A549 (cell line): ENCODE data around the gene NGDN. TPM values are rescaled to one million over a fixed set of nuclear protein-coding genes. Genes with fewer than 3 reads are reported as not detected.

ENCODE experiments used
- ATAC-seq, 2 experiments: fragments of 200-7000 bp in 1 of 2; fragments of >200 bp in 1 of 2; cut with Nextera tagmentation in 1 of 2; cut with Tn5 transposase in 1 of 2; 3 replicates each; pipeline versions ENCODE4 v1.8.0 to v1.9.1; 2018 to 2020; ENCODE audit warnings: mild to moderate bottlenecking in 1 of 2, moderate library complexity in 1 of 2
- CTCF ChIA-PET: fragments of 300-600 bp; sonication (Branson Sonifier 250); formaldehyde crosslinking; extraction: SDS; loops from one replicate; lab custom pipeline; 2021; ENCODE audit warnings: antibody characterized with exemption, inconsistent platforms; lab: Yijun Ruan, JAX
- POLR2A ChIA-PET: fragments of 350-600 bp; formaldehyde crosslinking; extraction: SDS; loops from one replicate; lab custom pipeline; 2021; ENCODE audit warnings: antibody characterized with exemption, inconsistent platforms; lab: Yijun Ruan, JAX
- DNase-seq, 2 experiments: peaks; one replicate each; pipeline versions ENCODE4 v3.0.0 to v3.0.0-alpha.2; 2011 to 2016; ENCODE audit warnings: low read depth in 1 of 2, low spot score in 1 of 2
- FAIRE-seq: peaks from 2 replicates; lab custom pipeline; 2011; peaks lifted over from hg19 to GRCh38; lab: Jason Lieb, UNC
- H3K27ac ChIP-seq, 2 experiments: fragments of >200 bp; sonication (Bioruptor Twin); formaldehyde crosslinking; 3 replicates each; pipeline ENCODE4 v1.5.1; 2016 to 2017
- H3K4me1 ChIP-seq: fragments of >200 bp; sonication (Bioruptor Twin); formaldehyde crosslinking; 3 replicates; pipeline ENCODE4 v1.6.1; 2016
- H3K4me2 ChIP-seq: fragments of >200 bp; sonication (Bioruptor Twin); formaldehyde crosslinking; 3 replicates; pipeline ENCODE4 v1.6.1; 2016
- H3K4me3 ChIP-seq: fragments of >200 bp; sonication (Bioruptor Twin); formaldehyde crosslinking; 3 replicates; pipeline ENCODE4 v1.5.1; 2016
- H3K9me3 ChIP-seq: fragments of >200 bp; sonication (Bioruptor Twin); formaldehyde crosslinking; 3 replicates; pipeline ENCODE4 v1.6.1; 2016
- CBX8 ChIP-seq: fragments of 200-600 bp; sonication (generic); IDR thresholded peaks from 2 replicates; pipeline ENCODE4 v1.6.1; 2016
- CEBPB ChIP-seq, 2 experiments: fragments of >200 bp in 1 of 2; sonication (Bioruptor Twin) in 1 of 2; formaldehyde crosslinking in 1 of 2; IDR thresholded peaks; 2 replicates each; pipeline ENCODE4 v1.6.1; 2012 to 2016
- EHF ChIP-seq: fragments of 250-450 bp; sonication (Bioruptor Pico); IDR thresholded peaks from 2 replicates; pipeline ENCODE4 v1.5.0; 2020; ENCODE audit warnings: mild to moderate bottlenecking
- EHMT2 ChIP-seq: fragments of 200-600 bp; sonication (generic); IDR thresholded peaks from 2 replicates; pipeline ENCODE4 v1.6.1; 2016; ENCODE audit warnings: antibody characterized with exemption, low read depth, mild to moderate bottlenecking, moderate library complexity
- FOXS1 ChIP-seq: fragments of 250-450 bp; sonication (Bioruptor Pico); IDR thresholded peaks from 2 replicates; pipeline ENCODE4 v1.5.0; 2020; ENCODE audit warnings: mild to moderate bottlenecking, moderate library complexity
- HDAC2 ChIP-seq: fragments of 200-600 bp; sonication (generic); IDR thresholded peaks from 2 replicates; pipeline ENCODE4 v1.6.1; 2016
- HEYL ChIP-seq: fragments of 250-450 bp; sonication (Bioruptor Pico); IDR thresholded peaks from 2 replicates; pipeline ENCODE4 v1.8.0; 2021; ENCODE audit warnings: mild to moderate bottlenecking, moderate library complexity
- HOXA7 ChIP-seq: fragments of 250-450 bp; sonication (Bioruptor Pico); IDR thresholded peaks from 2 replicates; pipeline ENCODE4 v1.5.0; 2020; ENCODE audit warnings: mild to moderate bottlenecking, moderate library complexity
- JUN ChIP-seq, 2 experiments: fragments of >200 bp; sonication (Bioruptor Twin); formaldehyde crosslinking; IDR thresholded peaks; 2 replicates in 1 of 2; 3 replicates in 1 of 2; pipeline ENCODE4 v1.6.1; 2016 to 2017
- MAFK ChIP-seq: fragments of 450-650 bp; IDR thresholded peaks from 2 replicates; pipeline ENCODE4 v1.6.1; 2014; ENCODE audit not compliant: partially characterized antibody
- MAZ ChIP-seq: fragments of 150-350 bp; IDR thresholded peaks from 2 replicates; pipeline ENCODE4 v1.6.1; 2014; ENCODE audit warnings: antibody characterized with exemption, low read depth, low read length, borderline replicate concordance
- NFE2L2 ChIP-seq: fragments of 150-350 bp; conservative IDR thresholded peaks from 2 replicates; pipeline ENCODE4 v1.6.1; 2014; ENCODE audit warnings: low read length
- POLR2AphosphoS2 ChIP-seq: conservative IDR thresholded peaks from 2 replicates; pipeline ENCODE4 v1.6.1; 2012; ENCODE audit warnings: low read length, improper control_type of control experiment, inconsistent platforms
- RAD21 ChIP-seq, 2 experiments: fragments of >200 bp in 1 of 2; sonication (Bioruptor Twin) in 1 of 2; formaldehyde crosslinking in 1 of 2; IDR thresholded peaks in 1 of 2; conservative IDR thresholded peaks in 1 of 2; 2 replicates in 1 of 2; 3 replicates in 1 of 2; pipeline ENCODE4 v1.6.1; 2012 to 2018; ENCODE audit warnings: inconsistent platforms in 1 of 2
- SMC3 ChIP-seq: fragments of >200 bp; sonication (Bioruptor Twin); formaldehyde crosslinking; IDR thresholded peaks from 3 replicates; pipeline ENCODE4 v1.6.1; 2018; ENCODE audit warnings: inconsistent platforms
- SREBF2 ChIP-seq: fragments of 450-650 bp; IDR thresholded peaks from 2 replicates; pipeline ENCODE4 v1.6.1; 2014; ENCODE audit warnings: mild to moderate bottlenecking, moderate library complexity
- TFCP2L1 ChIP-seq: fragments of 250-450 bp; sonication (Bioruptor Pico); IDR thresholded peaks from 2 replicates; pipeline ENCODE4 v1.5.0; 2021; ENCODE audit warnings: mild to moderate bottlenecking
- ZC3H11A ChIP-seq: fragments of 450-650 bp; IDR thresholded peaks from 2 replicates; pipeline ENCODE4 v1.6.1; 2014; ENCODE audit warnings: antibody characterized with exemption, mild to moderate bottlenecking
- ZNF302 ChIP-seq: fragments of 250-450 bp; sonication (Bioruptor Pico); IDR thresholded peaks from 2 replicates; pipeline ENCODE4 v1.9.0; 2021; ENCODE audit warnings: inconsistent platforms, mild to moderate bottlenecking, moderate library complexity
- ZSCAN20 ChIP-seq: fragments of 250-450 bp; sonication (Bioruptor Pico); IDR thresholded peaks from 2 replicates; pipeline ENCODE4 v1.8.0; 2022; ENCODE audit warnings: mild to moderate bottlenecking, moderate library complexity
- WGBS: methylation state at CpG from one replicate; pipeline ENCODE4 v1.1.6; 2017; ENCODE audit errors: missing lambda C conversion rate; 5-methylcytosine and 5-hydroxymethylcytosine counted together
- polyA plus RNA-seq, 4 experiments: library from polyadenylated mRNA; depleted of rRNA in 3 of 4; stranded (reverse); fragments of >200 nt; fragmentation: RNase III in 1 of 4; extraction: RNeasy Plus Mini Kit Qiagen cat#74134 plus additional on column Dnase treatment in 1 of 4; gene quantifications; 2 replicates in 3 of 4; 3 replicates in 1 of 4; pipeline ENCODE4 v1.2.3, GENCODE V29; 2011 to 2017
- TF ChIP-seq, protein P1 (sequence below): IDR thresholded peaks from 2 replicates; pipeline ENCODE4 v1.6.1; 2012
- TF ChIP-seq, protein P2 (sequence below): IDR thresholded peaks from 2 replicates; pipeline ENCODE4 v1.6.1; 2012; ENCODE audit warnings: low read depth, borderline replicate concordance
- TF ChIP-seq, protein P3 (sequence below): fragments of 450-650 bp; IDR thresholded peaks from 2 replicates; pipeline ENCODE4 v1.6.1; 2014; ENCODE audit warnings: antibody characterized with exemption
- TF ChIP-seq, protein P4 (sequence below): fragments of 250-450 bp; sonication (Bioruptor Pico); IDR thresholded peaks from 2 replicates; pipeline ENCODE4 v1.5.0; 2021; ENCODE audit warnings: mild to moderate bottlenecking, moderate library complexity, borderline replicate concordance
- TF ChIP-seq, protein P5 (sequence below): fragments of >200 bp; sonication (Bioruptor Twin); formaldehyde crosslinking; IDR thresholded peaks from 2 replicates; pipeline ENCODE4 v1.6.1; 2016

The NGDN gene
- polyA plus RNA-seq, 2 of the 4 experiments (the other 2 are of a cell fraction): 62.9 to 108 TPM

DNA sequence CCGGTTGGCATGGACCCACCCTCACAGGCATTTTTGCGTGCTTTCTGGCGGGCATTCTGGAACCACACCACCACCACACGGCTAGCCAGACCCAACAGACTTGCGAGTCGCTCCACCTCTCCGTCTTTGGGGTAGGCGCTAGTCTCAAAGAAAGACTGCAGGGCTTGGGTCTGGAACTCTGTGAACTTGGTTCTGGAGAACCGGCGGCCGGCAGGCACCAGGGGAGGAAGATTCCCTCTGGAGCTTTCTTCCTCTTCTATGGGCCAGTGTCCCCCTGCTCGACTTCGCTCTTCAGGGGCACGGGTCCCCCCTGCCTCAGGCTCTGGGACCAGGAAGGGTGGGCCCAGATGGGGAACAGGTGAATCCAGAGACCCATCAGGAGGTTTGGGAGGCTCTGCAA, 55.5 kb downstream of the NGDN start:
- Histone ChIP-seq H3K4me2 (no peak overlapping the region), H3K4me3 (no peak overlapping the region), H3K9me3 (no peaks in the 10 kb centered on the region), H3K4me1 (no peaks in the 10 kb centered on the region), H3K27ac (no peak overlapping the region)
- DNase-seq (no peak), FAIRE-seq (no peak), ATAC-seq (no peak)
- WGBS: 88% methylated on average over 14 of the region's 14 CpGs
- ChIA-PET POLR2A (no interaction called here), CTCF (no interaction called here)
- TF ChIP-seq CBX8 (no peak), ZNF302 (CRISPR knock-in tag) (no peak), EHMT2 (no peak), JUN (IDR thresholded peaks at IDR 0.05) (no peak), POLR2AphosphoS2 (no peak), HEYL (CRISPR knock-in tag) (no peak), MAFK (no peak)
- TF ChIP-seq, protein P1, sequence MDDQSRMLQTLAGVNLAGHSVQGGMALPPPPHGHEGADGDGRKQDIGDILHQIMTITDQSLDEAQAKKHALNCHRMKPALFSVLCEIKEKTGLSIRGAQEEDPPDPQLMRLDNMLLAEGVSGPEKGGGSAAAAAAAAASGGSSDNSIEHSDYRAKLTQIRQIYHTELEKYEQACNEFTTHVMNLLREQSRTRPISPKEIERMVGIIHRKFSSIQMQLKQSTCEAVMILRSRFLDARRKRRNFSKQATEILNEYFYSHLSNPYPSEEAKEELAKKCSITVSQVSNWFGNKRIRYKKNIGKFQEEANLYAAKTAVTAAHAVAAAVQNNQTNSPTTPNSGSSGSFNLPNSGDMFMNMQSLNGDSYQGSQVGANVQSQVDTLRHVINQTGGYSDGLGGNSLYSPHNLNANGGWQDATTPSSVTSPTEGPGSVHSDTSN: no peak
- TF ChIP-seq, protein P2, sequence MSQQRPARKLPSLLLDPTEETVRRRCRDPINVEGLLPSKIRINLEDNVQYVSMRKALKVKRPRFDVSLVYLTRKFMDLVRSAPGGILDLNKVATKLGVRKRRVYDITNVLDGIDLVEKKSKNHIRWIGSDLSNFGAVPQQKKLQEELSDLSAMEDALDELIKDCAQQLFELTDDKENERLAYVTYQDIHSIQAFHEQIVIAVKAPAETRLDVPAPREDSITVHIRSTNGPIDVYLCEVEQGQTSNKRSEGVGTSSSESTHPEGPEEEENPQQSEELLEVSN: no peak

DNA sequence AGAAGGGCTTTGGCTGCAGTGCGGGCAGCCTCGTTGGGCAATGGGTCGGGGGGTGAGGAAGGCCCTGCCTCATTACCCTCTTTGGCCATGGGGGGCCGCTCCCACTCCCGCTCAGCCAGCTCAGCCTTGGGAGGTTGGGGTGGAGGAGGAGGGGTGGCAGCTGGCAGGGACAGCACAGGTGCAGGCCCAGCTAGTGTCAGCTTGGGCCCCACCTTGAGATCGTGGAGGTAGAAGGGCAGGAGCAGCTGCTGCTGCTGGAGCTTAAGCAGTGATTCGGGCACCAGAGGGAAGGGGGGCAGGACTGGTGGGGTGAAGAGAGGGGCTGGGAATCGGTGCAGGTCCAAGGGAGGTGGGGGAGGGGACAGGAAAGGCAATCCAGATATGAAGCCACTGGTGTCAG, 56.1 kb downstream of the NGDN start:
- Histone ChIP-seq H3K4me1 (no peaks in the 10 kb centered on the region), H3K9me3 (no peaks in the 10 kb centered on the region)
- CTCF ChIA-PET: interaction anchor here (1.3 kb wide), 1 partner anchor 13 kb away, joined by 4 read pairs; no protein-coding TSS in a partner anchor

More for the DNA sequence above, 56.1 kb downstream of the NGDN start:
- H3K4me2 ChIP-seq: no peak overlapping the region
- POLR2A ChIA-PET: no interaction called here
- DNase-seq: no peak
- no peak for FAIRE-seq
- no peak overlapping the region for H3K27ac ChIP-seq
- H3K4me3 ChIP-seq: no peak overlapping the region
- 0% methylated on average over 1 of the region's 8 CpGs for WGBS
- TF ChIP-seq, protein P3, sequence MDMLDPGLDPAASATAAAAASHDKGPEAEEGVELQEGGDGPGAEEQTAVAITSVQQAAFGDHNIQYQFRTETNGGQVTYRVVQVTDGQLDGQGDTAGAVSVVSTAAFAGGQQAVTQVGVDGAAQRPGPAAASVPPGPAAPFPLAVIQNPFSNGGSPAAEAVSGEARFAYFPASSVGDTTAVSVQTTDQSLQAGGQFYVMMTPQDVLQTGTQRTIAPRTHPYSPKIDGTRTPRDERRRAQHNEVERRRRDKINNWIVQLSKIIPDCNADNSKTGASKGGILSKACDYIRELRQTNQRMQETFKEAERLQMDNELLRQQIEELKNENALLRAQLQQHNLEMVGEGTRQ: no peak
- TF ChIP-seq FOXS1: no peak
- TF ChIP-seq TFCP2L1 (CRISPR knock-in tag): no peak
- TF ChIP-seq, protein P4, sequence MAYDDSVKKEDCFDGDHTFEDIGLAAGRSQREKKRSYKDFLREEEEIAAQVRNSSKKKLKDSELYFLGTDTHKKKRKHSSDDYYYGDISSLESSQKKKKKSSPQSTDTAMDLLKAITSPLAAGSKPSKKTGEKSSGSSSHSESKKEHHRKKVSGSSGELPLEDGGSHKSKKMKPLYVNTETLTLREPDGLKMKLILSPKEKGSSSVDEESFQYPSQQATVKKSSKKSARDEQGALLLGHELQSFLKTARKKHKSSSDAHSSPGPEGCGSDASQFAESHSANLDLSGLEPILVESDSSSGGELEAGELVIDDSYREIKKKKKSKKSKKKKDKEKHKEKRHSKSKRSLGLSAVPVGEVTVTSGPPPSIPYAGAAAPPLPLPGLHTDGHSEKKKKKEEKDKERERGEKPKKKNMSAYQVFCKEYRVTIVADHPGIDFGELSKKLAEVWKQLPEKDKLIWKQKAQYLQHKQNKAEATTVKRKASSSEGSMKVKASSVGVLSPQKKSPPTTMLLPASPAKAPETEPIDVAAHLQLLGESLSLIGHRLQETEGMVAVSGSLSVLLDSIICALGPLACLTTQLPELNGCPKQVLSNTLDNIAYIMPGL: no peak
- no peak for TF ChIP-seq MAZ
- TF ChIP-seq CEBPB (IDR thresholded peaks at IDR 0.05): no peak
- TF ChIP-seq, protein P5, sequence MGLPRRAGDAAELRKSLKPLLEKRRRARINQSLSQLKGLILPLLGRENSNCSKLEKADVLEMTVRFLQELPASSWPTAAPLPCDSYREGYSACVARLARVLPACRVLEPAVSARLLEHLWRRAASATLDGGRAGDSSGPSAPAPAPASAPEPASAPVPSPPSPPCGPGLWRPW: no peak
- no peak for TF ChIP-seq ZSCAN20 (CRISPR knock-in tag)
- TF ChIP-seq HOXA7: no peak
- no peak for TF ChIP-seq RAD21 (conservative IDR thresholded peaks at IDR 0.05 in 1 of 2, IDR thresholded peaks at IDR 0.05 in 1 of 2)
- TF ChIP-seq CBX8: no peak
- TF ChIP-seq NFE2L2: no peak
- no peak for TF ChIP-seq HDAC2
- TF ChIP-seq ZC3H11A: no peak
- no peak for TF ChIP-seq SMC3
- TF ChIP-seq SREBF2: no peak
- TF ChIP-seq EHF: no peak
- no peak for ATAC-seq

Other genes starting within 250 kb of the NGDN start
- not detected in 2 replicates for gene RNF212B, start 231.8 kb upstream of the NGDN start, polyA plus RNA-seq (2011; rRNA removed)
- gene RNF212B, start 231.8 kb upstream of the NGDN start, polyA plus RNA-seq (2017; fragmentation: RNase III; extraction: RNeasy Plus Mini Kit Qiagen cat#74134 plus additional on column Dnase treatment): not detected in 3 replicates
- gene HOMEZ, start 183.6 kb upstream of the NGDN start, polyA plus RNA-seq (2011; rRNA removed): 9.2 and 11.7 TPM in 2 replicates
- gene HOMEZ, start 183.6 kb upstream of the NGDN start, polyA plus RNA-seq (2017; fragmentation: RNase III; extraction: RNeasy Plus Mini Kit Qiagen cat#74134 plus additional on column Dnase treatment): 7.7 to 8.8 TPM (median 8.4 TPM) in 3 replicates
- 11.1 and 12.4 TPM in 2 replicates for gene PPP1R3E, start 166.8 kb upstream of the NGDN start, polyA plus RNA-seq (2011; rRNA removed)
- 5.3 to 7.5 TPM (median 6.8 TPM) in 3 replicates for gene PPP1R3E, start 166.8 kb upstream of the NGDN start, polyA plus RNA-seq (2017; fragmentation: RNase III; extraction: RNeasy Plus Mini Kit Qiagen cat#74134 plus additional on column Dnase treatment)
- gene BCL2L2, start 162.9 kb upstream of the NGDN start, polyA plus RNA-seq (2011; rRNA removed): 17.8 and 20.8 TPM in 2 replicates
- gene BCL2L2, start 162.9 kb upstream of the NGDN start, polyA plus RNA-seq (2017; fragmentation: RNase III; extraction: RNeasy Plus Mini Kit Qiagen cat#74134 plus additional on column Dnase treatment): 24.7 to 25.4 TPM (median 25.2 TPM) in 3 replicates
- gene PABPN1, start 148.2 kb upstream of the NGDN start, polyA plus RNA-seq (2011; rRNA removed): 197 and 234 TPM in 2 replicates
- 148 to 158 TPM (median 157 TPM) in 3 replicates for gene PABPN1, start 148.2 kb upstream of the NGDN start, polyA plus RNA-seq (2017; fragmentation: RNase III; extraction: RNeasy Plus Mini Kit Qiagen cat#74134 plus additional on column Dnase treatment)
- 3.5 and 4.6 TPM in 2 replicates for gene SLC22A17, start 116.8 kb upstream of the NGDN start, polyA plus RNA-seq (2011; rRNA removed)
- 6.3 to 9.6 TPM (median 8.4 TPM) in 3 replicates for gene SLC22A17, start 116.8 kb upstream of the NGDN start, polyA plus RNA-seq (2017; fragmentation: RNase III; extraction: RNeasy Plus Mini Kit Qiagen cat#74134 plus additional on column Dnase treatment)
- not detected in 2 replicates for gene EFS, start 104.5 kb upstream of the NGDN start, polyA plus RNA-seq (2011; rRNA removed)
- not detected in 3 replicates for gene EFS, start 104.5 kb upstream of the NGDN start, polyA plus RNA-seq (2017; fragmentation: RNase III; extraction: RNeasy Plus Mini Kit Qiagen cat#74134 plus additional on column Dnase treatment)
- not detected in 2 replicates for gene IL25, start 96.9 kb upstream of the NGDN start, polyA plus RNA-seq (2011; rRNA removed)
- not detected in 3 replicates for gene IL25, start 96.9 kb upstream of the NGDN start, polyA plus RNA-seq (2017; fragmentation: RNase III; extraction: RNeasy Plus Mini Kit Qiagen cat#74134 plus additional on column Dnase treatment)
- gene CMTM5, start 92.7 kb upstream of the NGDN start, polyA plus RNA-seq (2011; rRNA removed): not detected in 2 replicates
- not detected in 3 replicates for gene CMTM5, start 92.7 kb upstream of the NGDN start, polyA plus RNA-seq (2017; fragmentation: RNase III; extraction: RNeasy Plus Mini Kit Qiagen cat#74134 plus additional on column Dnase treatment)
- gene MYH6, start 61.4 kb upstream of the NGDN start, polyA plus RNA-seq (2011; rRNA removed): not detected in 2 replicates
- gene MYH6, start 61.4 kb upstream of the NGDN start, polyA plus RNA-seq (2017; fragmentation: RNase III; extraction: RNeasy Plus Mini Kit Qiagen cat#74134 plus additional on column Dnase treatment): not detected in 3 replicates
- not detected in 2 replicates for gene MYH7, start 34.0 kb upstream of the NGDN start, polyA plus RNA-seq (2011; rRNA removed)
- not detected in 3 replicates for gene MYH7, start 34.0 kb upstream of the NGDN start, polyA plus RNA-seq (2017; fragmentation: RNase III; extraction: RNeasy Plus Mini Kit Qiagen cat#74134 plus additional on column Dnase treatment)
- 0.34 and 0.66 TPM in 2 replicates for gene ZFHX2, start 82.1 kb downstream of the NGDN start, polyA plus RNA-seq (2011; rRNA removed)
- gene ZFHX2, start 82.1 kb downstream of the NGDN start, polyA plus RNA-seq (2017; fragmentation: RNase III; extraction: RNeasy Plus Mini Kit Qiagen cat#74134 plus additional on column Dnase treatment): 0.88 to 1.3 TPM (median 1.1 TPM) in 3 replicates
- 8.1 and 15.3 TPM in 2 replicates for gene THTPA, start 86.6 kb downstream of the NGDN start, polyA plus RNA-seq (2011; rRNA removed)
- 21.0 to 24.0 TPM (median 23.9 TPM) in 3 replicates for gene THTPA, start 86.6 kb downstream of the NGDN start, polyA plus RNA-seq (2017; fragmentation: RNase III; extraction: RNeasy Plus Mini Kit Qiagen cat#74134 plus additional on column Dnase treatment)
- 83.7 and 122 TPM in 2 replicates for gene AP1G2, start 98.1 kb downstream of the NGDN start, polyA plus RNA-seq (2011; rRNA removed)
- 60.3 to 83.9 TPM (median 80.6 TPM) in 3 replicates for gene AP1G2, start 98.1 kb downstream of the NGDN start, polyA plus RNA-seq (2017; fragmentation: RNase III; extraction: RNeasy Plus Mini Kit Qiagen cat#74134 plus additional on column Dnase treatment)
- 0.03 and 0.05 TPM in 2 replicates for gene JPH4, start 109.1 kb downstream of the NGDN start, polyA plus RNA-seq (2011; rRNA removed)
- gene JPH4, start 109.1 kb downstream of the NGDN start, polyA plus RNA-seq (2017; fragmentation: RNase III; extraction: RNeasy Plus Mini Kit Qiagen cat#74134 plus additional on column Dnase treatment): 0.03 TPM in 1 of 3 replicates, not detected in the others
- 8.6 and 10.7 TPM in 2 replicates for gene DHRS2, start 166.7 kb downstream of the NGDN start, polyA plus RNA-seq (2011; rRNA removed)
- gene DHRS2, start 166.7 kb downstream of the NGDN start, polyA plus RNA-seq (2017; fragmentation: RNase III; extraction: RNeasy Plus Mini Kit Qiagen cat#74134 plus additional on column Dnase treatment): 2.3 to 3.4 TPM (median 3.2 TPM) in 3 replicates